Uterus (tissue), 4 donors: Measurements from ENCODE around the gene FGA. TPM values are rescaled to one million over a fixed set of nuclear protein-coding genes. Genes with fewer than 3 reads are reported as not detected.

Experiments used
- DNase-seq, 2 donors: peaks; one replicate each; pipeline ENCODE4 v3.0.0-alpha.2; 2019 to 2020
- H3K27ac ChIP-seq, 2 donors: fragments of 200-600 bp; sonication (generic); 1 replicate in 1 of 2; 2 replicates in 1 of 2; pipeline ENCODE4 v1.5.1; 2016 to 2018
- H3K27me3 ChIP-seq, 2 donors: fragments of 200-600 bp; sonication (generic); one replicate each; pipeline ENCODE4 v1.5.1; 2018 to 2019; ENCODE audit warnings: control low read depth in 1 of 2
- H3K36me3 ChIP-seq, 2 donors: fragments of 200-600 bp; sonication (generic); one replicate each; pipeline ENCODE4 v1.5.1; 2019; ENCODE audit warnings: control low read depth in 1 of 2
- H3K4me1 ChIP-seq, 2 donors: fragments of 200-600 bp; sonication (generic); one replicate each; pipeline ENCODE4 v1.5.1; 2018 to 2019; ENCODE audit warnings: control low read depth in 1 of 2
- H3K4me3 ChIP-seq, 2 donors: fragments of 200-600 bp; sonication (generic); 1 replicate in 1 of 2; 2 replicates in 1 of 2; pipeline ENCODE4 v1.5.1; 2018 to 2019; ENCODE audit warnings: mild to moderate bottlenecking in 1 of 2
- H3K9me3 ChIP-seq, 2 donors: fragments of 200-600 bp; sonication (generic); one replicate each; pipeline ENCODE4 v1.5.1; 2019; ENCODE audit warnings: control low read depth in 1 of 2
- POLR2A ChIP-seq, 2 donors: fragments of 450-650 bp; IDR thresholded peaks; one replicate each; pipeline ENCODE4 v1.6.1; 2016; ENCODE audit warnings: antibody characterized with exemption in 2 of 2, mild to moderate bottlenecking in 1 of 2, moderate library complexity in 1 of 2
- intact Hi-C: fragments of 100-400 bp; cut with DNase I; formaldehyde crosslinking; loops from one replicate; pipeline ENCODE4 v1.15.1; 2023; ENCODE audit warnings: low total_unique reads
- small RNA-seq: library from RNA; depleted of rRNA; stranded (forward); fragments of <200 nt; gene quantifications from one replicate; pipeline ENCODE3, GENCODE V24; 2016
- total RNA-seq, 4 donors: library from RNA; depleted of rRNA in 3 of 4; stranded (reverse); fragments of >200 nt in 3 of 4; gene quantifications; one replicate each; pipeline versions ENCODE4 v1.1.0 to v1.2.4, GENCODE V29; 2014 to 2023
- TF ChIP-seq, protein P1 (sequence below), 4 experiments: fragments of 200-600 bp in 2 of 4; fragments of 450-650 bp in 2 of 4; sonication (generic) in 2 of 4; IDR thresholded peaks; one replicate each; pipeline ENCODE4 v1.5.1; 2016 to 2019; ENCODE audit warnings: antibody characterized with exemption in 4 of 4, mild to moderate bottlenecking in 2 of 4, moderate library complexity in 1 of 4
- donor health status: DM: yes; HTN: yes; CAD: no.

FGA gene
- total RNA-seq, 4 donors from 2014 or later = 1.6 TPM; not detected in 3

DNA sequence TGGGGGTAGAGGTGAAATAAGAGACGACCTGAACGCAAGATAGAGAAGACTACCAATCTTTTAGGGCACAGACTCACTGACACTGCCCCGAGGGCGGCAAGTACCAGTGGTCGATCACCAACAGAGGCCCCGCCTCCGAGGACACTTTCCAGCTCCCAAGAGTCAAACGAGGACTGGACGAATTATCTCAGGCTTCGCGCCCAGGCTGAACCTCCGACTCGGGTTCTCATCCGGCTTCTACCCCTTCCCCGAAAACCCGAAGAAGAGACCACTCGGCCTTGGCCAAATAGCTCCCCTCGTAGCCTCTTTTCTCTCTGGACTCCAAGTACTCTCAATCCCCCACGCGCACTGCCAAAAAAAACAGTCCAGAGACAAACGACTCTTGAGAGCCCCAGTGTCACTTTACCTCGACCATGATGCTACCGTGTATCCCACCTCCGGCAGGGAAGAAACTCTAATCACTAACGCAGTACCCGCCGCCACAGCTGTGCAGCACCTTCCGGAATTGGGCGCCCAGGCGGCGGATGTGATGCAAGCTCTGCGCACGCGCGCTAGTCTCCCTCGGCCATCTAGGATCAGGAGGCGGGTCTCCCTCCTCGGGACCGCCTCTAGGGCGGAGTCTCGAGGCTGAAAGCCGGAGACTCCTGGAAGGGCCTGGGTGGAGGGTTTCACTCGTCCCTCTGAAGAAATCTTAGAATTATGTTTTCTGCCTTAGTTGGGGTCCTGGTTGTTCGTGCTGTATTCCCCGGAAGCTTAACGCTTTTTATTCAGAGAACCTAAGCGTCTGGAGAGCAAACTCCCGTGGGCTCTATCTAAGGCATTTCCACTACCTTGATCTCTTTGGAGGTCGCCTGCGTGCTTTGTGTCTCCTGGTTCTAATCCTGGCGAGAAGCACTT lies 40.4 kb downstream of the FGA start, which contains the start of gene PLRG1:
TSS of gene PLRG1 (minus strand) at position 507 of the 897 bp plus-strand sequence. CDS start at position 415, 92 bp downstream.
- Histone ChIP-seq H3K36me3 (no peaks in the 10 kb centered on the region), H3K4me1 (peaks cover 0 to 11% of the 10 kb centered on the region in 2 donors), H3K27ac (peak within 1 kb of the TSS; percentile 84 to 89), H3K9me3 (no peaks in the 10 kb centered on the region), H3K4me3 (peak within 1 kb of the TSS; percentile 58 to 91), H3K27me3 (no peaks in the 10 kb centered on the region)
- TF ChIP-seq, protein P1, sequence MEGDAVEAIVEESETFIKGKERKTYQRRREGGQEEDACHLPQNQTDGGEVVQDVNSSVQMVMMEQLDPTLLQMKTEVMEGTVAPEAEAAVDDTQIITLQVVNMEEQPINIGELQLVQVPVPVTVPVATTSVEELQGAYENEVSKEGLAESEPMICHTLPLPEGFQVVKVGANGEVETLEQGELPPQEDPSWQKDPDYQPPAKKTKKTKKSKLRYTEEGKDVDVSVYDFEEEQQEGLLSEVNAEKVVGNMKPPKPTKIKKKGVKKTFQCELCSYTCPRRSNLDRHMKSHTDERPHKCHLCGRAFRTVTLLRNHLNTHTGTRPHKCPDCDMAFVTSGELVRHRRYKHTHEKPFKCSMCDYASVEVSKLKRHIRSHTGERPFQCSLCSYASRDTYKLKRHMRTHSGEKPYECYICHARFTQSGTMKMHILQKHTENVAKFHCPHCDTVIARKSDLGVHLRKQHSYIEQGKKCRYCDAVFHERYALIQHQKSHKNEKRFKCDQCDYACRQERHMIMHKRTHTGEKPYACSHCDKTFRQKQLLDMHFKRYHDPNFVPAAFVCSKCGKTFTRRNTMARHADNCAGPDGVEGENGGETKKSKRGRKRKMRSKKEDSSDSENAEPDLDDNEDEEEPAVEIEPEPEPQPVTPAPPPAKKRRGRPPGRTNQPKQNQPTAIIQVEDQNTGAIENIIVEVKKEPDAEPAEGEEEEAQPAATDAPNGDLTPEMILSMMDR (IDR thresholded peaks at IDR 0.05) = peak; percentile 35 to 63 (median 50)
- TF ChIP-seq POLR2A (IDR thresholded peaks at IDR 0.05) = peak; percentile 70 to 84
- DNase-seq = peak; percentile 96 to 97
- intact Hi-C loops = no loop called here

DNA sequence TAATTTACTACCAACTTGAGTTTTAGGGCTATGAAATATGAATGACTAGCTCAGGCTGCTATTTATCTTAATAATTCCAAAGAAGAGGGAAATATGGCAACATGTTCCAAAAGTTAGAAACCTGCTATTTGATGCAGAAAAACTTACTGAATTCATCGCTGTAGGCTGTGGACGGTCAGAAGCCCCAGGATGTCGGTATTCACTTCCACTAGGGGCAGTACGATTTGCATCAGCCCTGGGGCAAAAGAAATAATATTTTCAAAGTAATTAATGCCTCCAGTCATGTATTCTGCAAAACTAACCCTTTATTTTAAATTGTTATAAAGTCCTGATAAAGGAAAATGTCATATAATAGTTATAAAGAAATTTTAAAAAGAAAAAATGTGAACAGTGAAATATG lies 44.9 kb downstream of the FGA start:
- H3K27me3 ChIP-seq = no peaks in the 10 kb centered on the region
- no peak for DNase-seq
- H3K4me3 ChIP-seq = no peak overlapping the region
- peaks cover 0 to 11% of the 10 kb centered on the region in 2 donors for H3K4me1 ChIP-seq
- no peak overlapping the region for H3K27ac ChIP-seq
- TF ChIP-seq, protein P1 (IDR thresholded peaks at IDR 0.05) = no peak
- TF ChIP-seq POLR2A (IDR thresholded peaks at IDR 0.05) = no peak
- H3K36me3 ChIP-seq = no peaks in the 10 kb centered on the region
- no peaks in the 10 kb centered on the region for H3K9me3 ChIP-seq
- intact Hi-C loops = no loop called here

DNA sequence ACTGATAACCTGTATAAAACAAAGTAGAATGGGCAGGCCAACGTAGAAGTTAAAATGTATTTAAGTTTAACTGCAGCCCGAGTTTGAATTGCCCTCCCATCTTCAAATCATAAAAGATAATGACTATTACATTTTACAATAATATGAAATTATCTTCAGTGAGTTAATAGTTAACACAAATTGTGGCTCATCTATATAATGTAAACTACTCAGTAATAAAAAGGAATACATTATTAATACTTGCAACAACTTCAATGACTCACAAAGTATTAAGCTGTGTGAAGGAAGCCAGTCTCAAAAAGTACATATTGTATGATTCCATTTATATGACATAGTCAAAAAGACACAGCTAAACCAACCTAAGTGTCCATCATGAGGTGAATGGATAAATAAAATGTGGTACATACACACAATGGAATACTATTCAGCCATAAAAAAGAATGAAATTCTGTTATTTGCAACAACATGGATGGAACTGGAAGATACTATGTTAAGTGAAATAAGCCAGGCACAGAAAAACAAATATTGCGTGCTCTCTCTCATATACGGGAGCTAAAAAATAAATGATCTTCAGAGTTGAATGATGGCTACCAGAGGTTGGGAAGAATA lies 48.2 kb downstream of the FGA start:
- Histone ChIP-seq H3K4me1 (no peaks in the 10 kb centered on the region), H3K36me3 (peaks cover 0 to 3% of the 10 kb centered on the region in 2 donors), H3K4me3 (no peak overlapping the region), H3K27ac (no peak overlapping the region), H3K27me3 (no peaks in the 10 kb centered on the region), H3K9me3 (no peaks in the 10 kb centered on the region)
- no peak for DNase-seq
- TF ChIP-seq POLR2A (IDR thresholded peaks at IDR 0.05) = no peak
- TF ChIP-seq, protein P1 (IDR thresholded peaks at IDR 0.05) = no peak
- intact Hi-C loops = no loop called here

Small RNA genes lying within 50 kb of the gene (small RNA-seq; reads per million reads assigned to genes)
- gene RNU6-1285P = not detected

Other genes starting within 250 kb of the FGA start
- 10 to 100 TPM; 10.6 to 51.4 (median 17.5) TPM for gene DCHS2, start 98.9 kb downstream of the FGA start, total RNA-seq
- 10 to 100 TPM; 24.1 to 99.1 (median 85.2) TPM for gene PLRG1, start 40.3 kb downstream of the FGA start, total RNA-seq
- 1 to 10 TPM in 1 of 4 donors, not detected in 3; 1.1 TPM for gene FGB, start 27.7 kb downstream of the FGA start, total RNA-seq
- gene FGG, start 21.9 kb upstream of the FGA start, total RNA-seq = under 1 TPM in 1 of 4 donors, not detected in 3; 0.61 TPM
- gene LRAT, start 153.3 kb upstream of the FGA start, total RNA-seq = 1 to 10 TPM in 2 of 4 donors, not detected in 2; 1.1 to 3.8 TPM
- 1 to 10 TPM in 1 of 4 donors, not detected in 3; 1.1 TPM for gene RBM46, start 190.5 kb upstream of the FGA start, total RNA-seq